DMS79 (cell line): Measurements from ENCODE around the gene ZBTB7C.
A peak's percentile ranks its signal among the peaks of the same experiment; 100 is the strongest.

Experiments used
- DNase-seq: peaks from one replicate; lab custom pipeline; 2025; lab: John Stamatoyannopoulos, UW

ZBTB7C gene

DNA sequence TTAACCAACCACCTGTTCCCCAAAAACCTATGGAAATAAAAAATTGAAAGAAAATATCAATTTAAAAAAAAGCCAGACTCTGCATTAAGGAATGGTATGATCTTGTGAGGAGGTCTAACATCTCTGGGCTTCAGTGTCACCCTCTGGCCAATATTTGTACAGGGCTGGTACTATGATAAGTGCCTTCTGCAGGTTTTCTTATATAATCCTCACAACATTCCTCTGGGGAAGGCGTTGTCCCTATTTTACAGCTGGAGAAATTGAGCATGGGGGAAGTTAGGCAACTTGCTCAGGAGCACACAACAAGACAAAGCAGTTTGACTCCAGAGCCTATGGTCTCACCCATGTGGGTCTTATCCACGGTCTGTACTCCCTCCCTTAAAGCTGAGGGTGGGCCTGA is 86.0 kb downstream of the ZBTB7C start:
- no peak for DNase-seq

DNA sequence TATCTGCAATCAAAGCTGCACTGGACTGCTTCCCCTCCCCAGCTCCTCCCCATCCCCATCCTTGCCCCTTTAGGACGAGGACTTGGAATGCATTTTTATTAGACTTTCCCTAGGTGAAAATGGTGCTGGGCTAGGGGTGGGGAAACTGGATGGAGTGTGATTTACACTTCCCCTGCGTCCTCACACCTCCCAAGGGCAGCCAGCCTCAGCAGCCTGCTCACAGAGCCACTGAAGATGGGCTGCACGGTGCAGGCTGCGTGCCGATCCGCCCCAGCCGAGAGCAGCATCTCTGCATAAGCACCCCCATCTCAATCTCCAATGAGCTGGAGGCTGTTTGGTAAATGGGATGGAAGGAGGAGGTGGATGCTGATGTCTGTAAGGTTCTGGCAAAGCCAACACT is 87.6 kb downstream of the ZBTB7C start:
- DNase-seq = no peak

DNA sequence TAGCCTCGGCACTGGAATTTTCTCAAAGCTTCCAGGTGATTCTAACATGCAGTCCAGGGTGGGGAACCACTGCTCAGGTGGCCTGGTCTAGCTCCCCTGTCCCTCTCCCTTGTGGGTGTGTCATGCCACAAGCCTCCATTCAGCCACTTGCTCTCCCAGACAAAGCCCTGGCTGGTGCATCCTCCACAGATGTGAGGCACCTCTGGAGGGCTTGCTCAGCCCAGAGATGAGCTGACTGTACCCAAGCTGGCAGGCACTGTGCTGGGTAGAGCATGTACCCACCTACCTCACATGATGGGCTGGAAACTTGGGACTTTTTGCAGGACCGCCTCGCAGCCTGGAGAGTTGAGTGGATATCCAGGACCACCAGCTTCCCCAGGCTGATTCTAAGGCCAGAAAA is 88.1 kb downstream of the ZBTB7C start:
- no peak for DNase-seq

DNA sequence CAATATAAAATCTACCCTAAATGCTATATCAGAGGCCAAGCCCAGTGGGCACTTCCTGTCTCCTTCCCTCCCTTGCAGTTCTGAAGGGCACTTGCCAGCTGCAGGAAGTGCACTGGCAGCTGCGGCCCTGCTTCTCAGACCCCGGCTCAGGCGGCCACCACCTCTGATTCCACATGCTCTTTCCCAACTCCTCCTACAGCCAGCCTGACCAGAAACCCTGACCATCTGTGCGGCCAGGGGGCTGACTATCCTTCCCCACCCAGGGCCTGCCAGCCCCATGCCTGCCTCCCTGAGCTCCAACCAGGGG is 88.6 kb downstream of the ZBTB7C start:
- no peak for DNase-seq

DNA sequence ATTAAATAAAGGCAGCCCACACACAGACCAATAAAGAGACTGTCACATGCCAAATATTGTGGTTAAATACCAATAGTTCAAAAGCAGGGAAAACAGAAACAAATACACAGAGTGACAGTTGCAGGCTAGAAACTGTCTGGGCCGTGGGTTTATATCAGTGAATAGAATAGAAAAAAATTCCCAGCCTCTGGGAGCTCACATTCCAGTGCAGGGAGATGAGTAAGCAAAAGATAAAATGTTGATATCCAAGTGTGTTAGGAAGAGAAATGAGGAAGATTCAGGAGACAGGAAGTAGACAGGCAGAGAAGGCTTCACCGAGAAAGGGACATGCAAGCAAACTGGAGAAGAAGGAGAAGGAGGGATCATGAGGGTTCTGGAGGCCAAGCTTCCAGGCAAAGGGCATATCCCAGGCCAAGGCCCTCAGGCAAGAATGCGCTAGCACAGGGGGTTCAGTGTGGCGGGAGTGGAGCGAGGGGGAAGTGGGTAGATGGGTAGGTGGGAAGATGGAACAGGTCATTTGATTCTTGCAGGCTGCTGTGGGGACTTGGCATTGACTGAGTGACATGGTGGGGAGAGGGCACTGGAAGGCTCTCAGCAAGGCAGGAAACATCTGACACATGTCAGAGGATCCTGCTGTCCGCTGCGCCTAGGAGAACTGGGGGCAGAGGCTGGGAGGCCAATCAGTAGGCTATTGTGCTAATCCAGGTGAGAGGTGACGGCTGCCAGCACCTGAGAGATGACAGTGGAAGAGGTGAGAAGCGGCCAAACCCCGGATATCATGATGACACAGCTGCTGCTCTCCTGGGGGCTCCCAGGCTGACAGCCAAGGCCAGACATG is 89.2 kb downstream of the ZBTB7C start:
- DNase-seq = peak; percentile 62

DNA sequence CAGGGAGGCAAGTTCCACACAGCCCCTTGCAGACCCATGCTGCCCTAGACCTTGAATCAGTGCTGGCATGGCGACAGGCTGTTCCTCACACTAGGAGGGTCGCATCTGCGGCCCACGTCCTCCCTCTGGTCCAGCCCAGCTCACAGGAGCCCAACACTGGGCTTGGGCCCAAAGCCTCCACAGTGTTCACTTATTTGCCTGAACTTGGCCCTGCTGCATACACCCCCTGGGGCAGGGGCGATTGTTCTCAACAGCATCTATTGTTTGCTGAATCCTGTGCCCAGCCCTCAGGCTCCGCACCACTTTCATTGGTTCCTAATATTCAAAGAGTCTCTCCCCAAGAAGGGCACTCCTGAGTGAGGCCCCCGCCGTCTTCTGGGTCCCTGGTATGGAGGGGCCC is 90.7 kb downstream of the ZBTB7C start:
- no peak for DNase-seq

DNA sequence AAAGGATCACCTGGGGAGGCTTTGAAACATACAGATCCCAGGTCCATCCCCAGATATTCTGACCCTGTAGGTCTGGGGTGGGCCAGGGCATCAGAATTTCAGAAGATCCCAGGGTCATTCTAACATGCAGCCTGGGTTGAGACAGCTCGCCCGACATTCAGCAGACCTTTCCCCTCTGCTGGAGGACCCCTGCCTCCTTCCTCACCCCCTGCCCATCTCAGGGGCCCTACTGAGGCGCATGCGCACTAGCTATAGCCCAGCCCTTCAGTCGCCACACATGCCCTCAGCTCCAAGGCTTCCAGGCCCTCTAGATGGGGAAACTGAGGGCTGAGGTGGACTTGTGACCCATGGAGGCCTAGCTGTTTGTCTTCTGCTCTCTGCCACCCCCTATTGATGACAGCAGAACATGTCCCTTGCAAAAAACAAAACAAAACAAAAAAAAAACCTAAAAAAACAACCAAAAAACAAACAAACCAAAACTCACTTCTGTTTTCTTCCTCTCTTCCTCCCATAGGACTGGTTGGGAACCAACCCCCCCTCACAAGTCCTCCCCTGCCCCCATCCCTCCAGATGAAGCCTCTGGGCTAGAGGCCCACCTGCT is 91.3 kb downstream of the ZBTB7C start:
- no peak for DNase-seq

DNA sequence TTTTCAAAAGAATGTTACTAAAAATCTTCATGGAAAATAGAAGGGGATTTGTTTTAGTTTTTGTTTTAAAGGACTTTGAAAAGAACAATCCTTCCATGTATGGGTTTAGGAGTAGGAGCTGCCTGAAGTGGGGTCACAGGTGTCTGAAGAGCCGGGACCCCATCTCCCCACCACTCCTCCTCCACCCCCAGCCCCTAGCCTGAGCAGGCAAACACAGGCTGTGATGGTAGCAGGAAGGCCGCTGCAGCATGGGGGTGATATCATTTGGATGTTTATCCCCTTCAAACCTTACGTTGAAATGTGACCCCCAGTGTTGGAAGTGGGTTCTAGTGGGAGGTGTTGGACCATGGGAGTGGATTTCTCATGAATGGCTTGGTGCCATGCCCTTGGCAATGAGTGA is 93.0 kb downstream of the ZBTB7C start:
- DNase-seq = no peak

DNA sequence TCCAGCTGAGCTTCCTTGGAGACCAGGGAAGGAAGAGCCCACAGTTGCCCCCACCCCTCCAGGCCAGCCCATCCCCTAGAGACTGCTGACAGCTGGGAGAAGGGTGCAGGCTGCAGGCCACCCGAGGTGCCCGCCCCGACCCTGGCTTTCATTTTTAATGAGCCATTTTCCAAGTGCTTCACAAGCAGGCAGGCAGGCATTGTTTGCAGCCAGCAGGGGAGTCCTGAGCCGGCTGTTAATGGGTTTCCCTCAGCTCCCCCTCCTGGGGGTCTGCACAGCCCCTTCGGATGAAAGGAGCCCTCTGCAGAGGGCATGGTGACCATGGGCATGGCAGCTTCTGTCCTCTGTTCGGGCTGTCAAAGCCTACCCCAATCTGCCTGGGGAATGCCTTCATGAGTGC is 94.5 kb downstream of the ZBTB7C start:
- peak; percentile 40 for DNase-seq

DNA sequence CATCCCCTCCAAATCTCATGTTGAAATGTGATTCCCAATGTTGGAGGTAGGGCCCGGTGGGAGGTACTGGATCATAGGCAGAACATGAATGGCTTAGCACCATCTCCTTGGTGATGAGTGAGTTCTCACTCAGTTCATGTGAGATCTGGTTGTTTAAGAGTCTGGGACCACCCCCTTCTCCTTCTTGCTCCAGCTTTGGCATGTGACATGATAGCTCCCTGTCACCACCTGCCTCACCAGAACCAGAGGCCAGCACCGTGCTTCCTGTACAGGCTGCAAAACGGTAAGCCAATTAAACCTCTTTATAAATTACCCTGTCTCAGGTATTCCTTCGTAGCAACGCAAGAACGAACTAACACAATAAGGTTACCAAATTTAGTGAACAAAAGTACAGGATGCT is 95.4 kb downstream of the ZBTB7C start:
- peak; percentile 42 for DNase-seq

DNA sequence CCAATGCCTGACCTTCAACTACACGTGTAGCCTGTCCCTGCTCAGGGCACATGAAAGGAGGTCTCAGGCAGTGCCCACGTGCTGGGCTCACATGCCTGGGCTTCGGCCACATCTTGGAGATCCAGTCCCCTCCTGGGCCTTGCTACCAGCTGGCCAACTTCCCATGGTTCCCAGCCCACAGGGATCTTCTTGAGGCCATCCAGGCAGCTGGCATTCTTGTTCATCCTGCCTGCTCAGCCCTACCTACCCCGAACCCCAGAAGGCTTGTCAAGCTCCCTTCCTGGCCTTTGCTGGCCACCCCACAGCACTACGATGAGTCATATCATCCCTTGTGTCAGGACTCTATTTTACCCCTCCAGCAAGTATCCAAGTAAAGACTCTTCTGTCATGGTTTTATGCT is 97.1 kb downstream of the ZBTB7C start:
- no peak for DNase-seq

DNA sequence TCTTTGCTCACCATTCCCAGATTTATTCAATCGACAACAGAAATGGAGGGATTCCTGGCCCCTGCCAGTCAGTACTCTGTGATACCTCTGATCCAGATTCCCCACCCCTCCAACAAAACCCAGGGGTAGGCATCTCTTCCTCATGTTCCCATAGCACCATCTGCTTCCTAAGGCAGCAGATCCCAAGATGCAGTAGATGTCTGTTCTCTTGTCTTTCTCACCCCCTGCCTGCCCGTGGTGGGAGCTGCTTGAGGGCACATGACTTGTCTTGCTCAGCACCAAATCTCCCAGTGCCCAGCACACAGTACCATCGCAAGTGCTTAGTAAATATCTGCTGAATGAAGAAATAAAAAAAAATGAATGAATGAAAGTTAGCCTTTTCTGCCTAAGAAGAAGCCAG is 98.2 kb downstream of the ZBTB7C start:
- no peak for DNase-seq

DNA sequence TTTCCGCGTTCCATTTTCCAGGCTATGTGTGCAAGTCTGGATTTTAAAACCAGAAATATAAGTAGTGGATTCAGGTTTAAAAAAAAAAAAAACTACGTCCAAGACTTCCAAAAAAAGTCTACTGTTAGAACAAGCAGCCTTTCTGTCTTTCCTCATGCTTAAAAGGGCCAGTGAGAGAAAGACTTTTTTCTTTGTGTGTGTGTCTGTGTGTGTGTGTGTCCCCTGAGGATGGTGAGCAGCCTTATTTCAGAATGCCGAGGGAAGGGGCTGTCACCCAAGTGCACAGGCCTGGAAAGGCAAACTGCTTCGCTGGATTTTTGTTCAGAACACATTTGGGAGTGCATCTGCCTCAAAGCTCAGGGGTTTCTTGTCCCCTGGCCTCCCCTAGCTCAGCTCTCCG is 98.8 kb downstream of the ZBTB7C start:
- DNase-seq = no peak

DNA sequence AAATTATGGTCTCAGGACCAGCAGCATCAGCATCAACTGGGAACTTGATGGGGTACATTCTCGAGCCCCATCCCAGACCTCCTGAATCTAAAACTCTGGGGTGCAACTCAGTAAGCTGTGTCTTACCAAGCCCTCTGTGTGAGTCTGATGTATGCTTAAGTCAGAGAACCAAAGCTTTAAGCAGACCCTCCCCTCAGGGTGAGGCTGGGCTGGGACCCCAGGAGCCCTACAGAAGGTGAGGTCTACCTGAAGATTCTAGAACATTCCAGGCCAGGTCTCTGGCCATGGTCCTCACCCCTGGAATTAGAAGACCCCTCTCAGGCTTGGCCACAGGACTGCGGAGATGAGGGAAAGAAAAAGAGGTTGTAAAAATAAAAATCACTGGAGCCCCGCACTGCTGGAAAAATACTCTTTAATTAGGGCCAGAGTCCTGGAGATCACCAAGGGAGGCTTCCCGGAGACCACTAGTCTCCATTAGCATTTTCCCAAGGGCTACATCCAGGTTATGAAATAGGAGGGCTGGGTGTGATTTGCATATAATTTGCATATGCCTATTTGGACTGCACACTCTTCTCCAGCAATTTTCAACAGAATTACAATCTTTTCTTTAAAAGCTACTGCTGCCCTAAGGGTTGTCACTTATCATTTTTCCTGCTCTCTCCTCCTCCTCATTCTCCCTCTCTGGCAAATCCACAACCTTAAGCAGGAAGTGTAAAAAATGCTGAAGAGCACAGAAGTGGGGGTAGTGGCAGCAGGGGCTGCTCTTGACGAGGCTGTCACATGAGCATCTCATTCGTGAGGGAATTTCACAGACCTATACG is 100.2 kb downstream of the ZBTB7C start:
- no peak for DNase-seq

DNA sequence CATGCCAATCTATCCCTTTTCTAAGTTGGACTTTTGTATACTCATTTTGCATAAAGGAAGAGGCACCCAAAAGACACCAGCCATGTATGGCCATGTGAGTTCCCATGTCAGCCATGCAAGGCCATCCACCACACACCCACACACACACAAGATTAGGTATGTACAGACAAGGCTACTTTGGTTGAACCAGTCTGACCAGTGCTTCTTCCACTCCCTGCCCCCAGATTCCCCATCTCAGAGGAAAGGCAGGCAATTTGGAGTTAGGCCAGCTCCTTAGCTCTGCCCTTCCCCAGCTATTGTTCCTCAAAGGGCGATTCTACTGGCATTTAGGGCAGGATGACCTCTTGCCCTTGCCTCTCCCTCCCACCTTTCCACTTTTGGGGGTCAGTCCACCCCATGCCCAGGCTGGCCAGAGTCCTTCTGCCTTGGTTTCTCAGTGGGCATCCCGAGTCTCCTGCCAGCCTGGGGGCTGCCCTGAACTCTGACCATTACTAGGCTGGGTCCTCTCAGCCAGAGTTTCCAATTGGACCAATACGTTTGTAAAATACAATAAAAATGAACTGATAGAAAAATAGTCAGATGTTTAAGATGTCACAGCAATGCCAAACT is 101.1 kb downstream of the ZBTB7C start:
- DNase-seq = no peak

DNA sequence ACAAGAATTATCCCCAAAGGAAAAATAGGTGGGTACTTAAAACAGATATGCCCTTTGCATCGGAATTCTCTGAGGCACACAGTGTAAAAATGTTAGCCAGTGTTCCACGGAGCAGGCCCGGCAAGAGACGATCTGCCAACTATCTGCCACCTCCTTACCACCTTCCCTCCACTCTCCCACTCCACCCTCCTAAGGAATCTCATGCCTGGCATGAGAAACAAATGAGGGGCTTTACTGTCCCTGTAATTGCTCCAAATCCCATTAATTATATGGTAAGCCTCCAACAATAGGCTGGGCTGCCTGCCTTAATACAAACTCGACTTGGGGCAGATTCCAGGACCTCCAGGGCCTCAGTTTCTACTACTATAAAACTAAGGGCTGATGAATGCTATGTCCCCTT is 102.3 kb downstream of the ZBTB7C start:
- DNase-seq = no peak

DNA sequence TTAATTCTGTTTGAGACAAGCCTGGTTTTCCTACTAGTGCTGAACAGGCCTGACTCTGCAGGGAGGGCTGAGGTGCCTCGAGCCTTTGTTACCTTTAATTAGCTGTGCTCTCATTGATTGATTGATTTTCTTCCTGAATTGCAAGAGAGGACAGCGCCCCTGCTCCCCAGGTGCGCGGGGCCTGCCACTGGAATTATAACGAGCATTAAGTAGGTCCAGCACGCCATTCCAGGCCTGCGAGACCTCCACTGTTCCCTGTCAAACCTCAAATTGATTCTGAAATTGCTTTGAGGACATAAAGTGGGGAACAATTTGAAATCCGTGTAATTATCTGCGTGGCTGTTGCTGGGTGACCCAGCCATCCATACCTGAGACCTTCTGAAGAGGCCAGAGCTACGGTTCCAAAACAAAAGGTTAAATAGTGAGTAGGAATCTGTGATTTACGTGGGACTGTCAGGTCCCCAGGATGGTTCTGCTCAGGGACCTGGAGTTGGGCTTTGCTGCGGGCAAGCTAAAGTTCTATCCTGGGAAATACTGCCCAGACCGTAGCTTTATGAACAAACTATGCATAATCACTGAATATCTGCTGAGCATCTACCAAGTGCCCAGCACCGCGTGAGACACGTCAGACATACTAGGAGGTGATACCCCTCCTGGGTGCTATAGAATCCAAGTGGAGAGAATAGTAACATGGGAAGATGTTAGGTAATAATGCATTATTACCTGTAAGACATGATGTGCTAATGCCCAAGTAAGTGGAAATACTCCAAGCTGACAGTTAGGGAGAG is 104.1 kb downstream of the ZBTB7C start:
- DNase-seq = no peak

DNA sequence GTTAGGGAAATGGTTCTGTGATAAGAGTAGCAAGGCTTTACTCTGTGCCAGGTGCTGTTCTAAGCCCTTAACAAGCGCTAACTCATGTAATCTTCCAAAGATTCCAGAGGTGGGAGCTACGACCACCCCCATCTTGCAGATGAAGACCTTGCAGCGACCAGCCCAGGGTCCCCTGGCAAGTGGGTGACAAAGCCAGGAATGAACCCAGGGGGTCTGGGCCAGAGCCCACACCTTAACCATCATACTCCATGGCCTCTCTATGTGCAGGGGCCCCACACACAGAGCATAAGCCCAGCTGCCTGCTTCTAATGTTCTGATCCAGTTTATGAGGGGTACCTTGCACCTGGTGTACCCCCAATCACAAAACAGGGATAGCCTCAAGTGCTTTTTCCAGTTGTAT is 105.3 kb downstream of the ZBTB7C start:
- no peak for DNase-seq

DNA sequence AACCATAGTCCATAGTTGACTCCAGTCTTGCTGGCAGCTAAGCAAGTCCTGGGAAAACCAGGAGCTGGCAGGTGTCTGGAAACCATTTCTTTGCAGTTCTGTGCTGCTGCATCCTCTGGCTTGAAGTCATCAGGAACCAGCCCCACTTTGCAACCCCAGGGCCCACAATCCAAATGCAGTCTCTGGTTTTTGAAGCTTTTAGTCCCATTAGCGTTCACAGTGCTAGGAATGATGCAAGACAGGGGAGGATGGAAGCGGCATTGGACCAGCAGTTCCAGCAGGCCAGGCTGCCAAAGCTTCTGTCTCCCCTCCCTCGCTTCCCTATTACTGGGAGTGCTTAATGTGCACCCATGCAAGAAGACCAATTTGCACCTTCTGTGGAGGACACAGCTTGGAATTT is 106.4 kb downstream of the ZBTB7C start:
- no peak for DNase-seq

DNA sequence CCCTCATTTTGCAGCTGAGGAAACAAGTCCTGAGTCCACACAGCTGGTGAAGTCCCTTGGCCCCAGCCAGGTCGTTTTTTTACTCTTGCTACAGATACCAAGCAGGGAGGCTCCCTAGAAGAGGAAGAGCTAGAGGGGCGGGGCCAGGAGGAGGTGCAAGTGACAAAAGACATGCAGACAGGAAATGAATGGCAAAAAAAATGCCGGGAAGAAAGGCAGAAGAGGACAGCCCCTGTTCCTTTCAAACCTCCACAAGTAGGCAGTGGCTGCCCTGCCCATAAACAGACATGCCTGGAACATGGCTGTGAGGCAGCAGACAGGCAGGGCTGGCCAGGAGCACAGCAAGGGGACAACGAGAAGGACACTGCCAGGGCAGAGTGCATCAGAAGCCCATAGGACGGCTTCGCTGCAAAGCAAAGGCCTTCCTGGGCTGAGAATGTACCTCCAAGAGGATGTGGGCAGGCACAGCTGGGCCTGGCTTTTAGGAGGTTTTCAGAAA is 108.7 kb downstream of the ZBTB7C start:
- DNase-seq = no peak

DNA sequence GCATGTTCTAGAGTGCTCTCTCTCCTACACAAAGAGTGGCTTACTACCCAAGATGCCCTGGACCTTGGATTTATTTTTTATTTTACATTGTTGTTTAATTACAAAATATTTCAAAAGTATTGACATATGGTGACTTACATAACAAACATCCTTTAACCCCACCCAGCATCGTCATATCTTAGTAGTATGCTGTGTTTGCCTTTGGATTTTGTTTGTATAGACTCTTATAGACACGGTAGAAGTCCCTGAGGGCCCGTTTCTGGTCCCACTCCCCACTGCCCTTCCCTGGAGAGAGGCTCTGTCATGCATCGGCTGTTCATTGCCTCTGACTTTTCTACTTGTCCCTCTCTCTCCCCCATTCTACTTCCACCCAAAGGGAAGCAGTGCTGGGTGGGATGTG is 112.0 kb downstream of the ZBTB7C start:
- no peak for DNase-seq

DNA sequence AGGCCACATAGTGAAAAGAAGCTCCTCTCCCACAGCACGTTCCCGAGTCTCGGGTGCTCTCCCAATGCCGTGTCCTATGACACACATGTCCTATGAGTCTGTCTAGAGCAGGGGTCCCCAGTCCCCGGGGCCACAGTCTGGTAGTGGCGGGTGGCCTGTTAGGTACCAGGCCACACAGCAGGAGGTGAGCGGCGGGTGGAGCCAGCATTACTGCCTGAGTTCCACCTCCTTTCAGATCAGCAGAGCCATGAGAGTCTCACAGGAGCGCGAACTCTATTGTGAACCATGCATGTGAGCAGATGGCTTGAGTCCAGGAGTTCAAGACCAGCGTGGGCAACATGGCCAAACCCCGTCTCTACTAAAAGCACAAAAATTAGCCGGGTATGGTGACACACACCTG is 112.6 kb downstream of the ZBTB7C start:
- DNase-seq = no peak
